Activated naive CD8-positive, alpha-beta T cell treated with anti-CD3 and anti-CD28 coated beads, Interleukin-2, amount 50 U/mL, for 24 hours (primary cell): ENCODE results near the gene CYP1B1.

Source experiments
- ATAC-seq: fragments of 150-1000 bp; cut with Tn5 transposase; one replicate; pipeline ENCODE4 v1.10.0; 2021
- DNase-seq: peaks from one replicate; pipeline ENCODE4 v3.0.0; 2021
- H3K27ac Mint-ChIP-seq: one replicate; pipeline ENCODE4 v1.8.0; 2021; ENCODE audit warnings: mild to moderate bottlenecking, mixed read lengths
- H3K27me3 Mint-ChIP-seq: one replicate; pipeline ENCODE4 v1.8.0; 2021; ENCODE audit warnings: mixed read lengths
- H3K36me3 Mint-ChIP-seq: one replicate; pipeline ENCODE4 v1.8.0; 2021; ENCODE audit warnings: low read depth, mixed read lengths
- H3K4me1 Mint-ChIP-seq: one replicate; pipeline ENCODE4 v1.8.0; 2021; ENCODE audit warnings: mixed read lengths
- H3K4me3 Mint-ChIP-seq: one replicate; pipeline ENCODE4 v1.8.0; 2021; ENCODE audit warnings: mild to moderate bottlenecking, moderate library complexity, mixed read lengths
- H3K9me3 Mint-ChIP-seq: one replicate; pipeline ENCODE4 v1.8.0; 2021; ENCODE audit warnings: mixed read lengths

CYP1B1 gene

DNA sequence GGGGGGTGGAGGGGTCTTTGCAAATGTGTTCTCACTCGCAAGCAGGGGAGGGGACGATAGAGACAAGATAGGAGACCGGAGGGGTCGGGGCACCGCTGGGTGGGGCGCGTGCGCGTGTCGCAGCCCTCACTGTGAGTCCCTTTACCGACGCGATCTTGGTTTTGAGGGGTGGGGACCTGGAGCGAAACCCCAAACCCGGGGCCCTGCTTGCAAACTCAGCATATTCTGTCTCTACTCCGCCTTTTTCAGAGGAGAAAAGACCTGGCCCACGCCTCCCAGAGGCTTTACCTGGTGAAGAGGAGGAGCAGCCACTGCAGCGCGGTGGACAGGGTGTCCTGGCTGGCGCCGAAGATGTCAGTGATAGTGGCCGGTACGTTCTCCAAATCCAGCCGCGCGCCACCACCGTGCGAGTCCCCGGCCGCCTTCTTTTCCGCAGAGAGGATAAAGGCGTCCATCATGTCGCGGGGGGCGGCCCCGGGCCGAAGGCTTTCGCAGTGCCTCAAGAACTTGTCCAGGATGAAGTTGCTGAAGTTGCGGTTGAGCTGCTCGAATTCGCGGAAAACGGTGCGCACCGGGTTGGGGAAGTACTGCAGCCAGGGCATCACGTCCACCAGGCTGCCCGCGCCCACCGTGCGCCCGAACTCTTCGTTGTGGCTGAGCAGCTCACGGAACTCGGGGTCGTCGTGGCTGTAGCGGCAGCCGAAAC, 1.7 kb downstream of the CYP1B1 start:
- H3K9me3 Mint-ChIP-seq = no peaks in the 10 kb centered on the region
- no peak for ATAC-seq
- H3K27me3 Mint-ChIP-seq = peaks cover 54% of the 10 kb centered on the region
- peaks cover 32% of the 10 kb centered on the region for H3K4me1 Mint-ChIP-seq
- H3K4me3 Mint-ChIP-seq = peak overlapping the region; percentile 65
- peak; percentile 20 for DNase-seq
- peaks cover 7% of the 10 kb centered on the region for H3K36me3 Mint-ChIP-seq
- H3K27ac Mint-ChIP-seq = peak overlapping the region; percentile 18

- Mint-ChIP-seq H3K27me3 (peaks cover 46% of the 10 kb centered on the region), H3K36me3 (peaks cover 7% of the 10 kb centered on the region), H3K4me1 (peaks cover 32% of the 10 kb centered on the region), H3K9me3 (no peaks in the 10 kb centered on the region), H3K27ac (peak overlapping the region; percentile 18), H3K4me3 (peak overlapping the region; percentile 65)
- DNase-seq (no peak), ATAC-seq (no peak)
These were observed 2.5 kb downstream of the CYP1B1 start for GRCh38 chr2:38073211-38074057.

- H3K27me3 Mint-ChIP-seq = peaks cover 33% of the 10 kb centered on the region
- H3K9me3 Mint-ChIP-seq = no peaks in the 10 kb centered on the region
These were observed 5.5 kb downstream of the CYP1B1 start for GRCh38 chr2:38070438-38070837.

GRCh38 chr2:38068234-38068633, 7.7 kb downstream of the CYP1B1 start:
- DNase-seq (no peak), ATAC-seq (no peak)
- H3K27ac Mint-ChIP-seq = no peak overlapping the region
- H3K27me3 Mint-ChIP-seq = peaks cover 17% of the 10 kb centered on the region
- H3K4me3 Mint-ChIP-seq = no peak overlapping the region
- no peaks in the 10 kb centered on the region for H3K36me3 Mint-ChIP-seq
- H3K4me1 Mint-ChIP-seq = no peaks in the 10 kb centered on the region
- no peaks in the 10 kb centered on the region for H3K9me3 Mint-ChIP-seq

More at GRCh38 chr2:38070438-38070837, 5.5 kb downstream of the CYP1B1 start:
- Mint-ChIP-seq H3K4me1 (peaks cover 14% of the 10 kb centered on the region), H3K4me3 (no peak overlapping the region), H3K27ac (no peak overlapping the region), H3K36me3 (peaks cover 6% of the 10 kb centered on the region)
- DNase-seq (no peak), ATAC-seq (no peak)

GRCh38 chr2:38066421-38067115, 9.4 kb downstream of the CYP1B1 start:
- H3K36me3 Mint-ChIP-seq = no peaks in the 10 kb centered on the region
- no peak for DNase-seq
- H3K4me1 Mint-ChIP-seq = no peaks in the 10 kb centered on the region
- H3K4me3 Mint-ChIP-seq = no peak overlapping the region
- H3K9me3 Mint-ChIP-seq = no peaks in the 10 kb centered on the region
- peaks cover 8% of the 10 kb centered on the region for H3K27me3 Mint-ChIP-seq
- no peak for ATAC-seq
- no peak overlapping the region for H3K27ac Mint-ChIP-seq

DNA sequence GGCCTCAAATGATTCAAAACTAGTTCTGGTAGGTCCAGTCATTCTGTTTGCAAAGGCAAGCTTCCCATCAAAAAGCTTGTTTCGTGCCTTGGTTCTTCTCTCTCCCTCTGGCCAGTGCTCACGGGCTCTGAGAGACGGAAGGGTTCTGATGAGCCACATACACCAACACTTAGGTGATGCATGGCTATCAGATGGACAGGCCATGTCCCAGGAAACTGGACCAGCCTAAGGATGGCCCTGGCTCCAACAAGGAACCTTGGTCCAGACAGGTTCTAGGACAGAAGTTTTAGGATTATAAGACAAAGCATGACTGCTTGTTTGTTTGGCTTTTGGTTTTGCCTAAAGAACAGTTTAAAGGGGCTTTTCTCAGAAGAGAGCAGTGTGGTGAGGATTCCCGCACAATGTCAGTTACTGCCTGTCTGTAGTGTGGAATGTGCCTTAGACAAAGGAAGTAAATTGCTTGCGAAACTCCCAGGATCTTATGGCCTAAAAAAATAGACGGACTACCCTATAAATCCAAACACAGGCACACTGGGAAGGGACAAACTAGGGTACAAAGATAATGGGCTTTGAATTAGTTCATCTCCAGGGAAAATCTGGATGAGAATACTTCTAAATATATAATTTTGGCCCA, 10.3 kb downstream of the CYP1B1 start:
- H3K27me3 Mint-ChIP-seq = peaks cover 5% of the 10 kb centered on the region
- no peak overlapping the region for H3K4me3 Mint-ChIP-seq
- no peaks in the 10 kb centered on the region for H3K9me3 Mint-ChIP-seq
- no peak for ATAC-seq
- H3K36me3 Mint-ChIP-seq = no peaks in the 10 kb centered on the region
- no peak for DNase-seq
- H3K27ac Mint-ChIP-seq = no peak overlapping the region
- no peaks in the 10 kb centered on the region for H3K4me1 Mint-ChIP-seq

- Mint-ChIP-seq H3K4me1 (no peaks in the 10 kb centered on the region), H3K27me3 (peaks cover 5% of the 10 kb centered on the region), H3K9me3 (no peaks in the 10 kb centered on the region), H3K27ac (no peak overlapping the region), H3K4me3 (no peak overlapping the region), H3K36me3 (no peaks in the 10 kb centered on the region)
- ATAC-seq = no peak
- DNase-seq = no peak
These were observed 11.0 kb downstream of the CYP1B1 start for GRCh38 chr2:38064801-38065501.

- H3K27me3 Mint-ChIP-seq = peaks cover 3% of the 10 kb centered on the region
- H3K4me3 Mint-ChIP-seq = no peak overlapping the region
- H3K4me1 Mint-ChIP-seq = peaks cover 24% of the 10 kb centered on the region
- DNase-seq (no peak), ATAC-seq (no peak)
- H3K9me3 Mint-ChIP-seq = no peaks in the 10 kb centered on the region
- no peaks in the 10 kb centered on the region for H3K36me3 Mint-ChIP-seq
- H3K27ac Mint-ChIP-seq = no peak overlapping the region
These were observed 15.5 kb downstream of the CYP1B1 start for GRCh38 chr2:38060236-38061018.

DNA sequence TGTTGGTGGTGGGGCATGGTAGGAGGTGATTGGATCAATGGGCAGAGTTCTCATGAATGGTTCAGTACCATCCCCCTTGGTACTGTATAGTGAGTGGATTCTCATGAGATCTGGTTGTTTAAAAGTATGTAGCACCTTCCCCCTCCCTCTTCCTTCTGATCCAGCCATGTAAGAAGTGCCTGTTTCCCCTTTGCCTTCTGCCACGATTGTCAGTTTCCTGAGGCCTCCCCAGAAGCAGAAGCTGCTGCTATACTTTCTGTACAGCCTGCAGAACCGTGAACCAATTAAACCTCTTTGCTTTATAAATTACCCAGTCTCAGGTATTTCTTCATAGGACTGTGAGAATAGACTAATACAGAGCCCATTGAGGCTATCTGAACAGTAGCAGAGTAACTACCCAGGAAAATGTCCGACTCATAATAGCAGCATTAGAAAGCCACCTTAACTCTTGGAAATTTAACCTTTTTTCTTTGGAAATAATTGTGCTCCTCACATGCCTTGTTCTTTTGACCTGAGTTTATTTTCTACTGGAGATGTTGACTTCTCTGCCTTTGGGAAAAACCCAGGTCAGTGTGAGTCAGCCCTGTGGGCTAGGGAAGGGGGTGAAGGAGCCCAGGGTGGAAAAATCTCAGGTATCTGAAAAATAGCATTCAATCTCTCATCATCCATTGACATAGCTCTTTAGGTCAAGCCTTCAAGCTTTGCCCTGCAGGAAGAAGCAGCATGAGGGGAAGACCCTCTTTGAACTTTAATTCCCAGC, 18.1 kb downstream of the CYP1B1 start:
- peak; percentile 77 for ATAC-seq
- Mint-ChIP-seq H3K36me3 (no peaks in the 10 kb centered on the region), H3K27ac (no peak overlapping the region), H3K9me3 (no peaks in the 10 kb centered on the region), H3K27me3 (peaks cover 7% of the 10 kb centered on the region), H3K4me1 (peaks cover 24% of the 10 kb centered on the region), H3K4me3 (no peak overlapping the region)
- DNase-seq = no peak

GRCh38 chr2:38056216-38056615, 19.7 kb downstream of the CYP1B1 start:
- no peaks in the 10 kb centered on the region for H3K36me3 Mint-ChIP-seq
- no peaks in the 10 kb centered on the region for H3K9me3 Mint-ChIP-seq
- no peak for ATAC-seq
- H3K27me3 Mint-ChIP-seq = peaks cover 13% of the 10 kb centered on the region
- DNase-seq = no peak
- H3K27ac Mint-ChIP-seq = no peak overlapping the region
- peaks cover 24% of the 10 kb centered on the region for H3K4me1 Mint-ChIP-seq
- H3K4me3 Mint-ChIP-seq = no peak overlapping the region

- Mint-ChIP-seq H3K4me1 (no peaks in the 10 kb centered on the region), H3K27me3 (peaks cover 12% of the 10 kb centered on the region), H3K4me3 (no peak overlapping the region), H3K36me3 (no peaks in the 10 kb centered on the region), H3K9me3 (no peaks in the 10 kb centered on the region), H3K27ac (no peak overlapping the region)
- DNase-seq = no peak
- ATAC-seq = no peak
These were observed 30.1 kb downstream of the CYP1B1 start for GRCh38 chr2:38045811-38046210.

- H3K9me3 Mint-ChIP-seq = no peaks in the 10 kb centered on the region
- DNase-seq = no peak
- H3K4me3 Mint-ChIP-seq = no peak overlapping the region
- H3K27me3 Mint-ChIP-seq = peaks cover 36% of the 10 kb centered on the region
- H3K4me1 Mint-ChIP-seq = peaks cover 15% of the 10 kb centered on the region
- no peak overlapping the region for H3K27ac Mint-ChIP-seq
- ATAC-seq = no peak
- no peaks in the 10 kb centered on the region for H3K36me3 Mint-ChIP-seq
These were observed 36.6 kb downstream of the CYP1B1 start for GRCh38 chr2:38039121-38039910.
